SK-N-SH (cell line): ENCODE measurements around the gene IL20. TPM values are rescaled to one million over a fixed set of nuclear protein-coding genes. Genes with fewer than 3 reads are reported as not detected.

Source experiments
- CTCF ChIA-PET: fragments of 300-600, 350-600 bp; formaldehyde crosslinking; extraction: SDS; loops from one replicate; lab custom pipeline; 2021; lab: Yijun Ruan, JAX
- POLR2A ChIA-PET: fragments of 350-600 bp; sonication (Branson Sonifier 250); formaldehyde crosslinking; extraction: SDS; loops from one replicate; lab custom pipeline; 2020; ENCODE audit warnings: antibody characterized with exemption, inconsistent platforms; lab: Yijun Ruan, JAX
- DNase-seq: peaks from one replicate; pipeline ENCODE4 v3.0.0; 2012
- H2AFZ ChIP-seq: fragments of 200-600 bp; sonication (generic); 2 replicates; pipeline ENCODE4 v1.8.1; 2016; ENCODE audit warnings: antibody characterized with exemption, mild to moderate bottlenecking, low read depth
- H3F3A ChIP-seq: fragments of 200-600 bp; sonication (generic); replicated peaks from 2 replicates; pipeline ENCODE3; 2016; ENCODE audit warnings: antibody characterized with exemption, mild to moderate bottlenecking; ENCODE audit not compliant: insufficient read depth
- H3K27ac ChIP-seq, 2 experiments: fragments of 200-500 bp in 1 of 2; fragments of 200-600 bp in 1 of 2; sonication (Bioruptor generic) in 1 of 2; sonication (generic), shearing (Covaris generic) in 1 of 2; 2 replicates each; pipeline versions ENCODE4 v1.5.1 to v1.6.1; 2014 to 2016; ENCODE audit warnings: low read depth in 2 of 2, inconsistent platforms in 1 of 2, low read length in 1 of 2, mild to moderate bottlenecking in 1 of 2, mixed read lengths in 1 of 2
- H3K27me3 ChIP-seq: fragments of 200-600 bp; sonication (generic), shearing (Covaris generic); 2 replicates; pipeline ENCODE4 v1.6.1; 2016; ENCODE audit warnings: mixed run types; ENCODE audit not compliant: insufficient read depth
- H3K36me3 ChIP-seq, 2 experiments: fragments of 200-500 bp in 1 of 2; fragments of 200-600 bp in 1 of 2; sonication (Bioruptor generic) in 1 of 2; sonication (generic) in 1 of 2; replicated peaks in 1 of 2; 2 replicates each; pipeline versions ENCODE3 to v1.5.1; 2014 to 2016; ENCODE audit warnings: low read length in 1 of 2, mild to moderate bottlenecking in 1 of 2; ENCODE audit not compliant: insufficient read depth in 2 of 2, control insufficient read depth in 1 of 2
- H3K4me1 ChIP-seq, 2 experiments: fragments of 200-500 bp in 1 of 2; fragments of 200-600 bp in 1 of 2; sonication (Bioruptor generic) in 1 of 2; sonication (generic), shearing (Covaris generic) in 1 of 2; 2 replicates each; pipeline versions ENCODE4 v1.5.1 to v1.6.1; 2014 to 2016; ENCODE audit warnings: low read depth in 1 of 2, low read length in 1 of 2, mixed run types in 1 of 2; ENCODE audit not compliant: insufficient read depth in 2 of 2, control insufficient read depth in 1 of 2
- H3K4me2 ChIP-seq: fragments of 200-600 bp; sonication (generic), shearing (Covaris generic); 2 replicates; pipeline ENCODE4 v1.6.1; 2017; ENCODE audit warnings: mixed run types
- H3K4me3 ChIP-seq, 2 experiments: fragments of 200-500 bp in 1 of 2; fragments of 200-600 bp in 1 of 2; sonication (Bioruptor generic) in 1 of 2; sonication (generic), shearing (Covaris generic) in 1 of 2; 2 replicates each; pipeline versions ENCODE4 v1.5.1 to v1.8.1; 2014 to 2016; ENCODE audit warnings: low read depth in 2 of 2, inconsistent platforms in 1 of 2, low read length in 1 of 2, mild to moderate bottlenecking in 1 of 2, mixed read lengths in 1 of 2, moderate library complexity in 1 of 2
- H3K79me2 ChIP-seq: fragments of 200-600 bp; sonication (generic); 2 replicates; pipeline ENCODE4 v1.8.1; 2017; ENCODE audit warnings: mild to moderate bottlenecking; ENCODE audit not compliant: insufficient read depth
- H3K9ac ChIP-seq: fragments of 200-600 bp; sonication (generic); 2 replicates; pipeline ENCODE4 v1.6.1; 2017; ENCODE audit warnings: mixed run types
- H3K9me2 ChIP-seq: fragments of 200-600 bp; sonication (generic); 2 replicates; pipeline ENCODE4 v1.6.1; 2017; ENCODE audit warnings: mixed run types
- H3K9me3 ChIP-seq: fragments of 200-600 bp; sonication (generic); 2 replicates; pipeline ENCODE4 v1.6.1; 2017; ENCODE audit warnings: mixed run types, mild to moderate bottlenecking, moderate library complexity
- H4K20me1 ChIP-seq: fragments of 200-600 bp; sonication (generic); 2 replicates; pipeline ENCODE4 v1.6.1; 2017; ENCODE audit warnings: mild to moderate bottlenecking, mixed run types; ENCODE audit not compliant: insufficient read depth
- CHD2 ChIP-seq: fragments of 150-350 bp; IDR thresholded peaks from 2 replicates; pipeline ENCODE4 v1.6.1; 2018; ENCODE audit warnings: low read length; ENCODE audit not compliant: partially characterized antibody
- CTCF ChIP-seq: fragments of 200-600 bp; sonication (generic); IDR thresholded peaks from 2 replicates; pipeline ENCODE4 v1.6.1; 2017; ENCODE audit warnings: antibody characterized with exemption, mild to moderate bottlenecking, moderate library complexity
- EZH2phosphoT487 ChIP-seq: fragments of 200-600 bp; sonication (generic); IDR thresholded peaks from 2 replicates; pipeline ENCODE4 v1.6.1; 2017; ENCODE audit warnings: low read depth, mixed run types, mild to moderate bottlenecking, antibody characterized with exemption, moderate library complexity, borderline replicate concordance
- FOXJ3 ChIP-seq: sonication (generic); formaldehyde crosslinking; IDR thresholded peaks from 2 replicates; pipeline ENCODE4 v1.5.1; 2020; ENCODE audit warnings: mild to moderate bottlenecking, missing genetic modification reagents
- FOXM1 ChIP-seq: IDR thresholded peaks from 2 replicates; pipeline ENCODE4 v1.4.0; 2012; ENCODE audit warnings: low read depth, mild to moderate bottlenecking
- GATA2 ChIP-seq: sonication (generic); formaldehyde crosslinking; IDR thresholded peaks from 2 replicates; pipeline ENCODE4 v1.5.0; 2020; ENCODE audit warnings: mild to moderate bottlenecking, missing genetic modification reagents
- IRF3 ChIP-seq: fragments of 150-350 bp; IDR thresholded peaks from 2 replicates; pipeline ENCODE4 v1.6.1; 2016; ENCODE audit warnings: mild to moderate bottlenecking, low read depth, low read length
- NFIC ChIP-seq: IDR thresholded peaks from 2 replicates; pipeline ENCODE4 v1.4.0; 2012; ENCODE audit warnings: borderline replicate concordance
- NRF1 ChIP-seq: IDR thresholded peaks from 2 replicates; pipeline ENCODE4 v1.6.1; 2012; ENCODE audit warnings: low read depth, mild to moderate bottlenecking, low read length
- PBX3 ChIP-seq: IDR thresholded peaks from 2 replicates; pipeline ENCODE4; 2012
- POLR2AphosphoS5 ChIP-seq: IDR thresholded peaks from 2 replicates; pipeline ENCODE4 v1.6.1; 2012; ENCODE audit warnings: low read depth, low read length
- RAD21 ChIP-seq: IDR thresholded peaks from 2 replicates; pipeline ENCODE4 v1.6.1; 2012; ENCODE audit warnings: mild to moderate bottlenecking, low read length
- RCOR1 ChIP-seq: fragments of 150-350 bp; IDR thresholded peaks from 2 replicates; pipeline ENCODE4 v1.6.1; 2017; ENCODE audit warnings: antibody characterized with exemption, low read length
- REST ChIP-seq: IDR thresholded peaks from 2 replicates; pipeline ENCODE4 v1.6.1; 2012; ENCODE audit warnings: mild to moderate bottlenecking, low read depth, low read length, moderate library complexity
- RFX5 ChIP-seq: IDR thresholded peaks from 2 replicates; pipeline ENCODE4 v1.6.1; 2012; ENCODE audit warnings: mild to moderate bottlenecking, improper control_type of control experiment, low read length
- SIN3A ChIP-seq: IDR thresholded peaks from 2 replicates; pipeline ENCODE4 v1.6.1; 2012; ENCODE audit warnings: low read depth, mild to moderate bottlenecking, low read length, moderate library complexity, borderline replicate concordance
- TCF12 ChIP-seq: IDR thresholded peaks from 2 replicates; pipeline ENCODE4 v1.4.0; 2012
- TEAD4 ChIP-seq: IDR thresholded peaks from 2 replicates; pipeline ENCODE4 v1.4.0; 2012; ENCODE audit warnings: mild to moderate bottlenecking, borderline replicate concordance; ENCODE audit not compliant: insufficient read depth
- USF2 ChIP-seq: fragments of 150-350 bp; IDR thresholded peaks from 2 replicates; pipeline ENCODE4 v1.6.1; 2017; ENCODE audit warnings: antibody characterized with exemption, low read length, low read depth, borderline replicate concordance
- WGBS: methylation state at CpG from one replicate; pipeline ENCODE4 v1.1.6; 2017; ENCODE audit warnings: low lambda C conversion rate; 5-methylcytosine and 5-hydroxymethylcytosine counted together
- polyA plus RNA-seq, 3 experiments: library from polyadenylated mRNA; depleted of rRNA; stranded (reverse); fragments of >200 nt; gene quantifications; 2 replicates each; pipeline ENCODE4 v1.2.3, GENCODE V29; 2012

Gene IL20
- polyA plus RNA-seq, 1 of the 3 experiments (the other 2 are of a cell fraction) = not detected

GRCh38 chr1:206841609-206842323 lies 23.7 kb upstream of the IL20 start:
- no peak overlapping the region for H2AFZ ChIP-seq
- no peak overlapping the region for H3K4me3 ChIP-seq
- peak; percentile 36 for DNase-seq
- peaks cover 0 to 4% of the 10 kb centered on the region in 2 experiments; a peak in 1 of 4 replicates for H3K4me1 ChIP-seq
- no peaks in the 10 kb centered on the region for H3K9me3 ChIP-seq
- TF ChIP-seq FOXJ3 (CRISPR knock-in tag) (no peak), GATA2 (CRISPR knock-in tag) (no peak), PBX3 (no peak), RCOR1 (no peak), TCF12 (no peak), RFX5 (no peak), CHD2 (no peak), EZH2phosphoT487 (no peak), NRF1 (no peak), POLR2AphosphoS5 (no peak), TEAD4 (no peak), FOXM1 (no peak), SIN3A (no peak), RAD21 (no peak), CTCF (no peak), USF2 (no peak), NFIC (no peak), REST (no peak), IRF3 (no peak)
- no peaks in the 10 kb centered on the region for H3K79me2 ChIP-seq
- CTCF ChIA-PET = interaction anchor here (0.6 to 1.5 kb wide), 9 partner anchors 10 to 116 kb away, joined by 3 to 5 read pairs (median 3); no protein-coding TSS in a partner anchor
- no peaks in the 10 kb centered on the region for H4K20me1 ChIP-seq
- POLR2A ChIA-PET = no interaction called here
- H3K9me2 ChIP-seq = no peaks in the 10 kb centered on the region
- H3K4me2 ChIP-seq = no peak overlapping the region
- 63% methylated on average over 7 of the region's 7 CpGs for WGBS
- no peaks in the 10 kb centered on the region for H3K36me3 ChIP-seq
- no peak overlapping the region for H3K27ac ChIP-seq
- H3K27me3 ChIP-seq = no peaks in the 10 kb centered on the region
- H3K9ac ChIP-seq = no peak overlapping the region
- no peaks in the 10 kb centered on the region for H3F3A ChIP-seq
